WERI-Rb-1 (cell line): ENCODE measurements around the gene MEGF9.

ENCODE experiments used
- DNase-seq: peaks from one replicate; pipeline ENCODE4 v3.0.0-alpha.2; 2020
- H3K27ac ChIP-seq: fragments of 250-450 bp; sonication (Bioruptor Pico); 2 replicates; pipeline ENCODE4 v1.5.1; 2020; ENCODE audit warnings: mild to moderate bottlenecking, moderate library complexity
- H3K27me3 ChIP-seq: fragments of 250-450 bp; sonication (Bioruptor Pico); 2 replicates; pipeline ENCODE4 v1.5.1; 2021; ENCODE audit warnings: mild to moderate bottlenecking, low read depth, moderate library complexity; ENCODE audit not compliant: insufficient read depth, severe bottlenecking
- H3K36me3 ChIP-seq: fragments of 250-450 bp; sonication (Bioruptor Pico); 2 replicates; pipeline ENCODE4 v1.5.1; 2020; ENCODE audit warnings: mild to moderate bottlenecking, moderate library complexity
- H3K4me3 ChIP-seq: 2 replicates; pipeline ENCODE4 v1.5.1; 2011; ENCODE audit warnings: low read depth, mild to moderate bottlenecking, control low read depth, low read length
- H3K9me3 ChIP-seq: fragments of 250-450 bp; sonication (Bioruptor Pico); 2 replicates; pipeline ENCODE4 v1.5.1; 2021; ENCODE audit warnings: mild to moderate bottlenecking, moderate library complexity; ENCODE audit not compliant: severe bottlenecking
- TF ChIP-seq, protein P1 (sequence below): IDR thresholded peaks from 2 replicates; pipeline ENCODE4 v1.5.1; 2011; ENCODE audit warnings: low read depth, mild to moderate bottlenecking, control low read depth, inconsistent platforms, low read length

MEGF9 gene

DNA sequence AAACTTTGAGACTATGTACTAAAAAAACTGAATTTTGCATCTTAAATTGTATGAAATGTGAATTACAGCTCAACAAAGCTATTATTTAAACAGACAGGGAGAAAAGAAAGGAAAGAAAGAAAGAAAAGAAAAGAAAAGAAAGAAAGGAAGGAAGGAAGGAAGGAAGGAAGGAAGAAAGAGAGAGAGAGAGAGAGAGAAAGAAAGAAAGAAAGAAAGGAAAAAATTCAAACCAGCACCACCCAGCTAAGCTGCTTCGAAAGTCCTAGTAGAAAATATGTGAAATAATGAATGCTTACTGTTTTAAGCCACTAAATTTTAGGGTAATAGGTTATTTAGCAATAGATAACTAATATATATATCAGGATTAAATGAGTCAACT is 102.6 kb downstream of the MEGF9 start:
- H3K36me3 ChIP-seq, result peaks cover 5% of the 10 kb centered on the region
- no peak overlapping the region for H3K27ac ChIP-seq
- TF ChIP-seq, protein P1, sequence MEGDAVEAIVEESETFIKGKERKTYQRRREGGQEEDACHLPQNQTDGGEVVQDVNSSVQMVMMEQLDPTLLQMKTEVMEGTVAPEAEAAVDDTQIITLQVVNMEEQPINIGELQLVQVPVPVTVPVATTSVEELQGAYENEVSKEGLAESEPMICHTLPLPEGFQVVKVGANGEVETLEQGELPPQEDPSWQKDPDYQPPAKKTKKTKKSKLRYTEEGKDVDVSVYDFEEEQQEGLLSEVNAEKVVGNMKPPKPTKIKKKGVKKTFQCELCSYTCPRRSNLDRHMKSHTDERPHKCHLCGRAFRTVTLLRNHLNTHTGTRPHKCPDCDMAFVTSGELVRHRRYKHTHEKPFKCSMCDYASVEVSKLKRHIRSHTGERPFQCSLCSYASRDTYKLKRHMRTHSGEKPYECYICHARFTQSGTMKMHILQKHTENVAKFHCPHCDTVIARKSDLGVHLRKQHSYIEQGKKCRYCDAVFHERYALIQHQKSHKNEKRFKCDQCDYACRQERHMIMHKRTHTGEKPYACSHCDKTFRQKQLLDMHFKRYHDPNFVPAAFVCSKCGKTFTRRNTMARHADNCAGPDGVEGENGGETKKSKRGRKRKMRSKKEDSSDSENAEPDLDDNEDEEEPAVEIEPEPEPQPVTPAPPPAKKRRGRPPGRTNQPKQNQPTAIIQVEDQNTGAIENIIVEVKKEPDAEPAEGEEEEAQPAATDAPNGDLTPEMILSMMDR, result no peak

DNA sequence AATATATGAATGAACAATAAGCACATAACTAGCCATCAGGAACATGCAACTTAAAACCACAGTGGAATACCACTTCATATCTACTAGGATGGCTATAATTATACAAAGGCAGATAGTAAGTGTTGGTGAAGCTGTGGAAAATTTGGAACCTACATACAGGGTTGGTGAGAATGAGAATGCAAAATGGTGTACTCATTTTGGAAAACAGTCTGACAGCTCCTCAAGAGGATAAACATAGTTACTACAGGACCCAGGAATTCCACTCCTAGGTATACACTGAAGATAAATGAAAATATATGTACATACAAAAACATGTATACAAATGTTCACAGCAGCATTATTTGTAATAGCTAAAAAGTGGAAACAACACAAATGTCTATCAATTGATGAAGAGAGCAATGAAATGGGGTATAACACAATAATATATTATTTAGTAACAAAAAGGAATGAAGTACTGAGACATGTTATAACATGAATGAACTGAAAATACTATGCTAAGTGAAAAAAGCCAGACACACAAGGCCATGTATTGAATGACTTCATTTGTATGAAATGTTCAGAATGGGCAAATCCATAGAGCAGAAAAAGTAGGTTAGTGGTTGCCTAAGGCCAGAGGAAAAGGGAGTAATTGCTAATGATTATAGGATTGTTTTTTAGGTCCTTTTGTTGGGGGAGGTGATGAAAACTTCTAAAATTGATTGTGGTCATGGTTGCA is 103.1 kb downstream of the MEGF9 start:
- H3K9me3 ChIP-seq, result no peaks in the 10 kb centered on the region
- DNase-seq, result no peak
- TF ChIP-seq, protein P1, result peak; percentile 19; the same call in 1 of the 2 replicates
- H3K27me3 ChIP-seq, result no peaks in the 10 kb centered on the region
- H3K36me3 ChIP-seq, result peaks cover 5% of the 10 kb centered on the region
- no peak overlapping the region for H3K4me3 ChIP-seq
- no peak overlapping the region for H3K27ac ChIP-seq

More for the DNA sequence above, 102.6 kb downstream of the MEGF9 start:
- Histone ChIP-seq H3K27me3 (no peaks in the 10 kb centered on the region), H3K4me3 (no peak overlapping the region), H3K9me3 (no peaks in the 10 kb centered on the region)
- DNase-seq, result no peak

DNA sequence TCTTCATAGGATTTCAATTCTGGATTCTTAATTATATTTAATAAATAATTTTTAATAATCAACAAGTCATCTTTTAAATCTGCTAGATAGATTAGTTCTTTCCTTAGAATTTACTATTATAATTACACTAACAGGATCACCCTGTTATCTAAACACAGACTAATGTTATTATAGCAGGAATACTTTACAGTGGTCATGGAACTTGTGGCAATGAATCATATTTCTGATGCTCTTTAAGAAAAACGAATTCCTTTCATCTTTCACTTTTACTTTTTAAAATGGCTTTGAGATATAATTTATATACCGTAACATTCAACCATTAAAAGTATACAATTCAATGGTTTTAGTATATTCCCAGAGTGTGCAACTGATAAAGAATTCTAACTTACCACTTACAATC is 104.6 kb downstream of the MEGF9 start:
- H3K27ac ChIP-seq, result no peak overlapping the region
- TF ChIP-seq, protein P1, result no peak
- H3K4me3 ChIP-seq, result no peak overlapping the region
- peaks cover 13% of the 10 kb centered on the region for H3K36me3 ChIP-seq
- no peak for DNase-seq
- H3K27me3 ChIP-seq, result no peaks in the 10 kb centered on the region
- no peaks in the 10 kb centered on the region for H3K9me3 ChIP-seq

DNA sequence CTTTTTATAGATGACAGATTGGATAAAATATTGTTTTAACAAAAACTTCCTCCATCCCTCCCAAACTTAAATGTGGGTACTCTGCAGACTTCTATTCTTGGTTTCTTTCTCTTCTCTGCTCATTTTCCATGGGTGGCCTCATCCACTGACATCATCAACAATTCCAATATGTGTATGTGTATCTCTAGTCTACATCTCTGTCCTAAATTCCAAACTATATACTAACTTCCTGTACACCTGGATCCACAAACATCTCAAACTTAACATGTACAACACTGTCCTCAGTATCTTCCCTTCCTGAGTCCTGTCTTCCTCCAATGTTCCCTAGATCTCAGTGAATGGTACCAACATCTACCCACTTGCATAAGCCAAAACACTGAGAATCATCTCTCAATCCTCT is 105.8 kb downstream of the MEGF9 start:
- TF ChIP-seq, protein P1, result no peak
- no peaks in the 10 kb centered on the region for H3K27me3 ChIP-seq
- peaks cover 13% of the 10 kb centered on the region for H3K36me3 ChIP-seq
- DNase-seq, result no peak
- no peak overlapping the region for H3K27ac ChIP-seq
- no peak overlapping the region for H3K4me3 ChIP-seq
- H3K9me3 ChIP-seq, result no peaks in the 10 kb centered on the region

DNA sequence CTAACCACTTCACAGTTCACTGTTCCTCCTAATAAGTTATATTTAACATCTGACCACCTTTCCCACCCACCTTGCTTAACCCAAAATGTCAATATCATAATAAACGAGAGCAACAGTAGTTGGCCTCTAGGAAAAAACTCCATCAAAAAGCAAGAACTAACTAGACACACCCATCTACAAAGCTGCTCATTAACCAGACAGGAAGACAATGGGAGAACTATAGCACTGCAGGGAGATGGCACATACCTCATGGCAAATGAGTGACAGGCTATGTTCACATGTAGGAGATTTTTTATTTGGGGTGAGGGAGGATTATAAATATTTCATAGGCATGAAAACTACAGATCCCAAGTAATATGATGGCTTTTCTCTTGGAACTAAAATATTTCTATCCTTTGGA is 110.7 kb downstream of the MEGF9 start:
- TF ChIP-seq, protein P1, result no peak
- no peak overlapping the region for H3K27ac ChIP-seq
- no peak for DNase-seq
- no peaks in the 10 kb centered on the region for H3K27me3 ChIP-seq
- H3K4me3 ChIP-seq, result no peak overlapping the region
- peaks cover 13% of the 10 kb centered on the region for H3K36me3 ChIP-seq
- H3K9me3 ChIP-seq, result no peaks in the 10 kb centered on the region

DNA sequence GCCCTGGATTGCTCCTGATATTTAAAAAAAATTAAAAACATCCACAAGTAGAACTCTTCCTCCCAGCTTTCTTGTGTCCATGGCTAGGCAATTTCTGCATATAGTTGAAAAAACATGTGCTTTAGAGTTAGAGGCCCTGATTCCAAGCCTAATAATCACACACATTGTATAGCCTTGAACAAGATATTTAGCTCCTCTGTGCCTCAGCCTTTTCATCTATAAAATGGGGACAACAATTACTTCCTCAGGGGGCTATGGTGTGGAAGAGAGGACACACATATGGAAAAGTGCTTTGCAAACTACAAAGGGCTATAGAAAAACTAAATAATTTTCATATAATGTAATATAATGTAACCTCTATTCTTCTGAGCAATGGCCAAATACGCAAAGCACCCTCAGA is 111.3 kb downstream of the MEGF9 start:
- H3K27me3 ChIP-seq, result no peaks in the 10 kb centered on the region
- H3K4me3 ChIP-seq, result no peak overlapping the region
- no peaks in the 10 kb centered on the region for H3K9me3 ChIP-seq
- peaks cover 13% of the 10 kb centered on the region for H3K36me3 ChIP-seq
- TF ChIP-seq, protein P1, result no peak
- DNase-seq, result no peak
- H3K27ac ChIP-seq, result no peak overlapping the region
